NK-92 treated with Interleukin-12 subunit alpha and Interleukin-12 subunit beta, amount 100 ng/mL, for 24 hours (cell line): Measurements from ENCODE around the gene CDH23.

Experiments used
- DNase-seq: peaks from one replicate; lab custom pipeline; 2025; lab: John Stamatoyannopoulos, UW

The CDH23 gene

DNA sequence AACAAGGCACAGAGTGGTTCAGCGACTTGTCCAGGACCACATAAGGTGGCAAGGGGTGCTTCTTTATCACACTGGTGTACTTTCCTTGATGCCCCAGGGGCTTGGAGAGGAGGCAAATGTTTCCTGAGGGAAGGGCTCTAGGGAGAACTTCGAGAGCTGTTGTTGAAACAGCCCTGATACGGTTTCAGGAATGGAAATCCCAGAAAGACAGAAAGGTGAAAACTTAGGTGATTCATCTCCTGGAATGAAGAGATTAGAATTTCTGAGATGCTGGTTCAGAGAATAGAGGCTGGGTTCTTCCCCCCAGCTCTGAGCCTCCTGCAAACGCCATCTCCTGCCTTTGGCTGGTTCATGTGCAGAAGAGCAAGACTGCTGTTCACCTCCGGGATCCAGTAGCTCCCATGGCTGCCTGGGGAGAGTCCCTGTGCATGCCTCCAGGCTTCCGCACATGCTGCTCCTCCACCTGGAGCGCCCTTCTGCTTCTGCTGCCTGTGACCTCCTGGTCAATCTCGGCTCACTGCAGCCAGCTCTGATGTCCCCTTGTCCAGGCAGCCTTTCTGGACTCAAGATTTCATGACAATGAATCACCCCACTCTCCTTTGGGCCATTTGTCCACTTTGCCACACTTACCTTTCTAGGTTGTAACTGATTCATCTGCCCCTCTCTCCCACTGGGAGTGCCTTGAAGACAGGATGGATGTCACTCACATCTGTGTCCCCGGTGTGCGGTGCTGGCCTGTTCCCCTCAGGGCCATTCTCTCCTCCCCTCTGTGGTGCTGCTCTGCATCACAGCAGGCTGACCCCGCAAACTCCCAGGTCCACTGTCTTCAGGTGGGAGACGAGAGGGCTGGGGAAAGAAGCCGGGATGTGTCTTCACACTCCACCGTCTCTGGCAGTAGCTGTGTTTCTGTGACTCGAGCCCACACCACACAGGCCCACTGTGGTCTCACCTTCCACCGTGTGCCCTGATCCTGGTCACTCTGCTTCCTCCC, 3.6 kb upstream of the CDH23 start:
- DNase-seq: no peak

GRCh38 chr10:71393841-71394475, 2.8 kb upstream of the CDH23 start:
- DNase-seq: no peak

- DNase-seq: no peak
Observed at GRCh38 chr10:71394926-71395562, 1.7 kb upstream of the CDH23 start.

GRCh38 chr10:71395621-71396020, 1.1 kb upstream of the CDH23 start:
- DNase-seq: no peak

DNA sequence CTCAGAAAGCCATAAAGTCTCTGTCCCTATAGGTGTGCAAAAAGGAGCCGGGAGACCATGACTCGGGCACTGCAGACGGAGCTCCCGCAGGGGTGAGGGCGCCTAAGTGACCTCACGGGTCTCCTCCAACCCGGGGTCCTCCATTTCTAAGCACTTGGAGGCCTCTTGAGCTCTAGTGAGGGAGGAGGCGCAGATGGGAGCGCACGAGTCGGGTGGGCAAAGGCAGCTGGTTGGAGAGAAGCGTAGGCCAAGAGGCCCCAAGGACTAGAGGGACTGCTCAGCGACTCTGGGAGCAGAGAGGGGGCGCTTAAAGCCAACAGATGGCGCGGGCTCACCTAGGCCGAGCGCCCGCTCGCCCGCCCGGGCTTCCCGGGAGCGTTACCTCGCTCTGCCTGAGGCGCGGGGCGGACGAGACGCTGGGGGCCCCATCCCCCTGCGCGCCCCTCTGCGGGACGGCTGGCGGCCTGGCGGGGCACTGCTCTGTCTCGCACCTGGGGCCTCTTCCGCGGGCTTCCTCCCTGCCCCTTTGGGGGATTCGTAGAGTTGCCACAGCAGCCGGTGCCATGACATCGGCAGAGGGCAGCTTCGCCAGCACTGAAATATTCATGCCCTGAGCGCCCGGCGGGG, 523 bp upstream of the CDH23 start:
- DNase-seq: no peak

- no peak for DNase-seq
Observed at GRCh38 chr10:71397296-71398212, 834 bp downstream of the CDH23 start.

- DNase-seq: no peak
Observed at GRCh38 chr10:71398976-71399375, 2.3 kb downstream of the CDH23 start.

DNA sequence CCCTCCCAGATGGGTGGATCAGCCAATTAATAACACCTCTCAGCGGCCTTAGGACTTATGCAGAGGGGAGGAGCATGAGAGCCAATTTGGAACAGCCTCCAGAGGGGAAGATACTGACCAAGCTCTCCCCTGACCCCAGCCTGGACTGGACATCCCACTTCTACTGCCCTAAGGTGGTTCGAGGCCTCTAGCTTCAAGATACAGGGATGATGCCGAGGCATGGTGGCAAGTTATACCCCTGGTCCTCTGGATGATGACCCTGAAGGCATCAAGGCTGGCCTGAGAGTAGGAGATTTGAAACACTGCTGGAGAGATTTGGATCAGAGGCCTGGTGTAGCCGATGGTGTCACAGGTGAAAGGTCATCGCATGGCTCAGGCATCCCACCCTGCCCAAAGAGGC, 3.2 kb downstream of the CDH23 start:
- DNase-seq: no peak

DNA sequence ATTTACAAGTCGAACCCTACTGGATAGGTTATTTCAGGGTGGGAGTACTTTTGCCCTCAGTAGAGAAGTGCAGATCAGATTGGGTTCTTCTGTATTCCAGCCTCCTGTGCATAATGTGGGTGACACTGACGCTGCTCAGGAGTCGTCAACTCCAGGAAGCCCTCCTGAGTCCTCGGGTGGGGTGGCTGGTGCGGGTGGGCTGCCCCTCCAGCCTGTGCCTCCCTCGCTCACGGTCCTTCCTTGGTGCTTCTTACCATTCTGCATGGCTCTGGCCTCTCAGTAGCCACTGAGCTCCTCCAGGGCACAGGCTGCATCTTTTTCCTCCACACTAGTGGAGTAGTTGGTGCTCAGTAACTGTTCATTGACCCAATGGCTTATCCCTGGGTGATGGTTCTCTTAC, 4.3 kb downstream of the CDH23 start:
- no peak for DNase-seq

GRCh38 chr10:71402005-71402404, 5.3 kb downstream of the CDH23 start:
- no peak for DNase-seq

- no peak for DNase-seq
Observed at GRCh38 chr10:71404503-71405295, 8.0 kb downstream of the CDH23 start.

- DNase-seq: no peak
Observed at GRCh38 chr10:71406878-71407277, 10.2 kb downstream of the CDH23 start.

DNA sequence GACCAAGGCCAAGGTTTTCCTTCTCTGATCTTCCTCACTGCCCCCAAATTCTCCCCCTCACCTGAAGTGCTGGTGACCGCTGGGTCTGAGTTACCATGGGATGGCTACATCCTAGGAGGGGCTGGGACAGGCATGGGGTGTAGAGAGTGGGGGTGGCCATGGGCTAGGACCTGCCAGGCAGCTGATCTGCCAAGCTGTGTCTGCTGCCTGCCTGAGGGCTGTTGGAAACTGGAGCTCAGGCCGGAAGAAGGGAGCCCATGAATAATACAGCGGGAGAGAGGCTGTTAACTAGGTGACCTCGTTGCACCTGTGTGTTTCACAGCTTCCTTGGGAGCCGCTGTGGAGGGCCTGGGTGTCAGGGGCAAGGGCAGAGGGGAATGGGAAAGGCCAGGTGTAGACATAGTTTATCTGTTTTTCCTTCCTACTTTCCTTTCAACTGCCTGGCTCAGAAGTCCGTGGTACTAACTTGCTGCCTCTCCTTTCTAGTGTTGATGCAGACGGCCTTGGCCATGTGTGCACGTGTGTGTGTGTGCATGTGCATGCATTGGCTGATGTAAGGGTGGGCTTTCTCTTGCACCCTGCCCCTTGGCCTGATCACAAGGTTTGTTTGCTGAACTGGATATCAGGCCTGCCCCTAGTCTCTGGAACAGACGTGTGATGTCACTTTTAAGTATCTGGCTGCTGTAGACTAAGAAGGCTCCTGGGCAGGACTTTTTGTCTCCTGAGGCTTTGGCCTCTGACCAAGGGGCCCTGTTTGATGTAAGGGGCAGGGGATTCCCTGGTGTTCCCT, 11.9 kb downstream of the CDH23 start:
- no peak for DNase-seq

GRCh38 chr10:71409516-71410104, 12.9 kb downstream of the CDH23 start:
- DNase-seq: no peak

GRCh38 chr10:71413581-71413980, 16.9 kb downstream of the CDH23 start:
- no peak for DNase-seq

DNA sequence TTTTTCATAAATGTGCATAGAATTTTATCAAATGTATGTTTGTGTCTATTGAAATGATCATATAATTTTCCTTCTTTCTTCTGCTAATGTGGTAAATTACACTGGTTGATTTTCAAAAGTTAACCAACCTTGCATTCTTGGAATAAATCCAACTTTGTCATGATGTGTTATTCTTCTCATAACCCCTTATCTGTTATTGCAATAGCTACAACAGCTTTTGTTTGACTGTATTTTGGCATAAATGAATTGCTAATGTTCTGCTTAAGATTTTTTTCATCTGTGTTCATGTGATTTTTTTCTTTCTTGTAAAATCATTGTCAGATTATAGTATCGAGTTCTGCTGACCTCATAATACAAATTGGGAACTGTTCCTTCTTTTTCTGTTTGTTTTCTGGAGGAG, 17.6 kb downstream of the CDH23 start:
- DNase-seq: no peak

DNA sequence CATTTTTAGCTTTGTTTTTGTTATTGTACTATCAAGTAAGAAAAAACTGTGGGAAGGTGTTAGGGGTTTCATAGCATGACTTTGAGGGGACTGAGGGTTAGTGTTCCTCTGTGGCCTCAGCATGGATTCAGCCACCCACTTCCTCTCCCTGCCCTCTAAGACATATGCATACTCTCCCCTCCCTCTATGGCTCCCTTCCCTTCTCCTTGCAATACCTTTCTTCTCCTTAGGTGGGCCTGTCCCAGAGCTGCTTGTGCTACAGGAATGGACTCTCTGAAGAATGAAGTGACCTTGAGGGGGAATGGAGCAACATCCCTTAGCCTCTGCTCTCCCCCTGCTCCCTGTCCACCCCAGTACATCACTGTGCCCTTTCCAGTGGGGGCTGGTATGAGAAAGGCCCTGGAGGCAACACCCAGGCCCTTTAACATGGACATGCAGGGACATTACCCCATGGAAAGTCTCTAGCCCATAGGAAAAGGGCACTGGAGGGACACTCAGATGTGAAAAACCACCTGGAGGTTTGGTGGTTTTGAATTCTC, 22.4 kb downstream of the CDH23 start:
- no peak for DNase-seq

- no peak for DNase-seq
Observed at GRCh38 chr10:71419750-71420149, 23.0 kb downstream of the CDH23 start.

GRCh38 chr10:71421075-71421434, 24.3 kb downstream of the CDH23 start:
- no peak for DNase-seq
